Stomach (tissue), 9 donors: ENCODE measurements around the gene FSIP1. TPM values are rescaled to one million over a fixed set of nuclear protein-coding genes. Genes with fewer than 3 reads are reported as not detected.

Experiments
- DNase-seq, 2 donors: peaks; one replicate each; pipeline versions ENCODE4 v3.0.0 to v3.0.0-alpha.2; 2013 to 2019
- H3K27ac ChIP-seq, 5 donors: fragments of 200-600 bp in 4 of 5; sonication (generic) in 4 of 5; one replicate each; pipeline ENCODE4 v1.5.1; 2013 to 2019; ENCODE audit warnings: mild to moderate bottlenecking in 1 of 5, moderate library complexity in 1 of 5
- H3K27me3 ChIP-seq, 3 donors: fragments of 200-600 bp; sonication (generic); one replicate each; pipeline ENCODE4 v1.5.1; 2017 to 2019; ENCODE audit warnings: mixed run types in 1 of 3
- H3K36me3 ChIP-seq, 4 donors: fragments of 200-600 bp; sonication (generic); 1 replicate in 3 of 4; 2 replicates in 1 of 4; pipeline ENCODE4 v1.5.1; 2016 to 2019
- H3K4me1 ChIP-seq, 4 donors: fragments of 200-600 bp; sonication (generic); one replicate each; pipeline ENCODE4 v1.5.1; 2016 to 2019
- H3K4me3 ChIP-seq, 4 donors: fragments of 200-600 bp; sonication (generic) in 3 of 4; one replicate each; pipeline ENCODE4 v1.5.1; 2016 to 2019; ENCODE audit warnings: mild to moderate bottlenecking in 1 of 4
- H3K9me3 ChIP-seq, 4 donors: fragments of 200-600 bp; sonication (generic); one replicate each; pipeline ENCODE4 v1.5.1; 2016 to 2019
- CTCF ChIP-seq, 7 experiments: fragments of 450-650 bp in 4 of 7; fragments of 200-600 bp in 3 of 7; sonication (generic) in 3 of 7; IDR thresholded peaks; one replicate each; pipeline ENCODE4 v1.5.1; 2016 to 2019; ENCODE audit warnings: antibody characterized with exemption in 7 of 7, control low read depth in 2 of 7, mild to moderate bottlenecking in 1 of 7
- EP300 ChIP-seq: sonication (generic); formaldehyde crosslinking; IDR thresholded peaks from one replicate; pipeline ENCODE4 v1.6.1; 2017; ENCODE audit warnings: antibody characterized with exemption
- POLR2A ChIP-seq, 4 donors: fragments of 450-650 bp; IDR thresholded peaks; one replicate each; pipeline ENCODE4 v1.6.1; 2016; ENCODE audit warnings: antibody characterized with exemption in 4 of 4, control low read depth in 2 of 4, mild to moderate bottlenecking in 1 of 4, moderate library complexity in 1 of 4
- POLR2AphosphoS5 ChIP-seq, 3 donors: sonication (generic); formaldehyde crosslinking; IDR thresholded peaks; one replicate each; pipeline ENCODE4 v1.6.1; 2016; ENCODE audit warnings: antibody characterized with exemption in 3 of 3
- WGBS, 5 donors: extraction: QIAGEN DNeasy Blood & Tissue Kit in 3 of 5; methylation state at CpG; one replicate each; pipeline versions ENCODE4 v1.1.5 to v1.1.7; 2013 to 2018; 5-methylcytosine and 5-hydroxymethylcytosine counted together
- intact Hi-C: fragments of 100-400 bp; cut with DNase I; formaldehyde crosslinking; loops from one replicate; pipeline ENCODE4 v1.15.1; 2023; ENCODE audit warnings: low total_unique reads
- polyA plus RNA-seq, 3 donors: library from polyadenylated mRNA; stranded (reverse); fragments of 200-250 nt; gene quantifications; one replicate each; pipeline ENCODE4 v1.2.3, GENCODE V29; 2013
- total RNA-seq, 5 donors: library from RNA; depleted of rRNA; stranded (reverse); fragments of >200 nt; gene quantifications; one replicate each; pipeline versions ENCODE4 v1.1.0 to v1.2.3, GENCODE V29; 2014 to 2016
- donor health status: healthy with polysubstance abuse.
- donor health status: Bipolar disorder and iron deficiency.
- donor health status: healthy.

Gene FSIP1
- total and polyA plus RNA-seq, 8 donors, result 0.08 to 141 (median 0.66) TPM

DNA sequence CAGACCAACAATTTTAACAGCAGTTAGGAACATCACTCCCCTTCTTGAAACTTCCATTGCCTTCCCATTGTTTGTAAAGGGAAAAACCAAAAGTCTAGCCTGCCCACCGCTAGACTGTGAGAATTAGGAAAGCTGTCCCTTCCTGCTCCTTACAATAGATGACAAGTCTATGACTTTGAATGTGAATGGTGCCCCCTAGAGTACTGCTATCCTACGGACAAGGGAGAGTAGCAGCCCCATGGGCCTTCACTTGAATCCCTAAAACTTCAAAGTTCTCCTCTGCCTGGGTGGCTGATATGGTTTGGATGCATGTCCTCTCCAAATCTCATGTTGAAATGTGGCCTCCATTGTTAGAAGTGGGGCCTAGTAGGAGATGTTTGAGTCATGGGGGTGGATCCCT, 41.0 kb upstream of the FSIP1 start:
- whole genome bisulfite sequencing, 5 donors, result 83 to 97% (median 89%) methylated on average over 2 of the region's 2 CpGs
- Histone ChIP-seq H3K27ac (no peak overlapping the region), H3K4me1 (peaks cover 0 to 7% (median 0%) of the 10 kb centered on the region in 4 donors), H3K4me3 (no peak overlapping the region), H3K9me3 (no peaks in the 10 kb centered on the region), H3K36me3 (no peaks in the 10 kb centered on the region), H3K27me3 (no peaks in the 10 kb centered on the region)
- intact Hi-C loops, result no loop called here
- no peak for DNase-seq
- TF ChIP-seq EP300 (no peak), POLR2AphosphoS5 (IDR thresholded peaks at IDR 0.05) (no peak), POLR2A (IDR thresholded peaks at IDR 0.05) (no peak), CTCF (IDR thresholded peaks at IDR 0.05) (no peak)

DNA sequence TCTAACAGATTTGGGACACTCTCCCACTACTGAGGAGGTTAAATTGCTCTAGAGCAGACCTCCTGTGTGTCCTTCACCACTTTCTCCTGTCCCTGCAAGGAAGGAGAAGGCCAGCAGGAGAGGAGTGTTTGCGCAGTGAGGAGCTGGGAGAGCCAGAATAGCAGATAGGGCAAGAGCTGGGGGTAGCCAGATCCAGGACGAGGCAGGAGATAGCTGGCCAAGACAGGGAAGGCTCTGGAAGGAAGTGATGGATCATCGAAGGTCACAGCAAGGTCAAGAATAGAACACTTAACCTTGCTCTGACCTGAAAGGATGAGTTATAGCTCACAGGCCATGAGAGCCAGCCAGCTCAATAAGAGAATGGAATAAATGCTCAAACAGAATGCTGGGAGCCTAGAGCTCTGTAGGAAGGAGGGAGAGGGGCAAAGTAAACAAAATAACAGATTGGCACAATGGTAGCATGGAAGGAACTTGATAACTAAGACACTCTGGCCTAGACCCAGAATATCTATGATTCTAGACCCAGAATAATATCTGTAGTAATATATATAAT, 37.5 kb upstream of the FSIP1 start:
- peaks cover 0 to 9% (median 4%) of the 10 kb centered on the region in 4 donors for H3K4me1 ChIP-seq
- H3K27me3 ChIP-seq, result no peaks in the 10 kb centered on the region
- no peaks in the 10 kb centered on the region for H3K9me3 ChIP-seq
- H3K4me3 ChIP-seq, result no peak overlapping the region
- no peak overlapping the region for H3K27ac ChIP-seq
- intact Hi-C loops, result no loop called here
- H3K36me3 ChIP-seq, result no peaks in the 10 kb centered on the region
- peak in 1 of 2 donors; percentile 19 for DNase-seq
- WGBS, 5 donors, result 46 to 67% (median 54%) methylated on average over 3 of the region's 3 CpGs
- TF ChIP-seq CTCF (IDR thresholded peaks at IDR 0.05) (no peak), POLR2A (IDR thresholded peaks at IDR 0.05) (no peak), POLR2AphosphoS5 (IDR thresholded peaks at IDR 0.05) (no peak), EP300 (no peak)

DNA sequence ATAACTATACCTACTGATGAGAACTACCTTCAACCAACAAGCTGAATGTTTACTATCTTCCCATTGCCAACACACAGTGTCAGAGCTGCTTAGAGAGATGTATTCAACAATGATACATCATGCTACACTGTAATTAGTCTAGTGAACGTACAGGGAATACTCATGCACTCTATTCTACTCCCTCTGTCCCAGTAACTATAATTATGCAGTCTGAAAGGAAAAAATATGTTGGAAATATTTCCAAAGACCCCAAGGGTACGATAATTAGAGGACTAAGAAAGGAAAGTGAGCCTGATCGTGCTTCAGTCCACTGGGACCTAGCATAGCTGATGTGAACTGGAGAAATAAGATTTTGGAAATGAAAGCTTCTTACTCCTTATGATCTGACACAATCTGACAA, 36.9 kb upstream of the FSIP1 start:
- H3K4me3 ChIP-seq, result no peak overlapping the region
- H3K27me3 ChIP-seq, result no peaks in the 10 kb centered on the region
- no peaks in the 10 kb centered on the region for H3K36me3 ChIP-seq
- intact Hi-C loops, result no loop called here
- H3K4me1 ChIP-seq, result peaks cover 0 to 9% (median 4%) of the 10 kb centered on the region in 4 donors
- H3K27ac ChIP-seq, result no peak overlapping the region
- 85 to 90% (median 89%) methylated on average over 3 of the region's 3 CpGs for WGBS, 5 donors
- H3K9me3 ChIP-seq, result no peaks in the 10 kb centered on the region
- TF ChIP-seq EP300 (no peak), POLR2A (IDR thresholded peaks at IDR 0.05) (no peak), CTCF (IDR thresholded peaks at IDR 0.05) (no peak), POLR2AphosphoS5 (IDR thresholded peaks at IDR 0.05) (no peak)
- DNase-seq, result no peak

DNA sequence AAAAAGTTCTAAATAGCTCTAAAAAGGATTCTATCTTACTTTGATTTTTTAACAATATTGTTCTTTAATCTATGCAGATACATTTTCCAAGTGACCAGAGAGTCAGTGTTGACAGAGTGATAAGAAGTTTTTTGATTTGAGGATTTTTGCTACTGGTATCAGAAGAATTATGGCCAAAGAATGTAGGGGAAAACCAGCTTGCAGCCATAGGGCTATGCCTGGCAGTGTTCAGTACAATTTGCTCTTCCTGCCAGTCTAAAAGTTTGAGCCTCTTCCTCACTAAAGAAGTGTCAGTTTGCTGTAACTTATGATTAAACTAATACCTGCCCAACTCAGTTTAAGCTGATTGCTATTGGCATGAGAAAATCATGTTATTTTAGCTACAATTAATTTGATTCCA, 35.3 kb upstream of the FSIP1 start:
- no peak for TF ChIP-seq POLR2AphosphoS5 (IDR thresholded peaks at IDR 0.05)
- no peak for TF ChIP-seq CTCF (IDR thresholded peaks at IDR 0.05)
- H3K4me3 ChIP-seq, result no peak overlapping the region
- DNase-seq, result no peak
- peaks cover 0 to 9% (median 4%) of the 10 kb centered on the region in 4 donors for H3K4me1 ChIP-seq
- no peaks in the 10 kb centered on the region for H3K9me3 ChIP-seq
- H3K36me3 ChIP-seq, result no peaks in the 10 kb centered on the region
- intact Hi-C loops, result no loop called here
- no peaks in the 10 kb centered on the region for H3K27me3 ChIP-seq
- no peak overlapping the region for H3K27ac ChIP-seq
